Osteoblast (primary cell): ENCODE data around the gene NR2F1-AS1. TPM values are rescaled to one million over a fixed set of nuclear protein-coding genes. Genes with fewer than 3 reads are reported as not detected.
A peak's percentile ranks its signal among the peaks of the same experiment; 100 is the strongest.

ENCODE experiments used
- DNase-seq: peaks from one replicate; pipeline ENCODE4 v3.0.0; 2011; ENCODE audit warnings: low spot score, mixed read lengths; ENCODE audit not compliant: insufficient read length; ENCODE audit errors: missing footprints
- H2AFZ ChIP-seq: 2 replicates; pipeline ENCODE4 v1.6.0; 2011; ENCODE audit warnings: mild to moderate bottlenecking, low read length
- H3K27ac ChIP-seq: 2 replicates; pipeline ENCODE4 v1.5.1; 2011; ENCODE audit warnings: mild to moderate bottlenecking, low read depth, low read length, moderate library complexity
- H3K27me3 ChIP-seq: 2 replicates; pipeline ENCODE4 v1.6.0; 2012; ENCODE audit warnings: mild to moderate bottlenecking, control low read depth, inconsistent platforms, low read length, moderate library complexity; ENCODE audit not compliant: insufficient read depth
- H3K36me3 ChIP-seq: 2 replicates; pipeline ENCODE4 v1.5.1; 2011; ENCODE audit warnings: mild to moderate bottlenecking, low read length, control low read depth, moderate library complexity; ENCODE audit not compliant: insufficient read depth
- H3K4me1 ChIP-seq: 2 replicates; pipeline ENCODE4 v1.5.1; 2011; ENCODE audit warnings: mild to moderate bottlenecking, low read length, control low read depth, moderate library complexity; ENCODE audit not compliant: insufficient read depth
- H3K4me2 ChIP-seq: 2 replicates; pipeline ENCODE4 v1.6.0; 2011; ENCODE audit warnings: mild to moderate bottlenecking, low read length; ENCODE audit not compliant: insufficient read depth
- H3K4me3 ChIP-seq: fragments of 200-600 bp; sonication (generic); 3 replicates; pipeline ENCODE4 v1.5.1; 2012; ENCODE audit warnings: mild to moderate bottlenecking, low read length, inconsistent platforms; ENCODE audit not compliant: insufficient read depth
- H3K79me2 ChIP-seq: 2 replicates; pipeline ENCODE4 v1.6.0; 2012; ENCODE audit warnings: mild to moderate bottlenecking, low read length, control low read depth, inconsistent platforms; ENCODE audit not compliant: insufficient read depth
- H3K9me3 ChIP-seq: 2 replicates; pipeline ENCODE4 v1.5.1; 2011; ENCODE audit warnings: low read depth, low read length, control low read depth
- H4K20me1 ChIP-seq: 2 replicates; pipeline ENCODE4 v1.6.0; 2012; ENCODE audit warnings: mild to moderate bottlenecking, low read length, control low read depth; ENCODE audit not compliant: insufficient read depth
- CTCF ChIP-seq: IDR thresholded peaks from 2 replicates; pipeline ENCODE4 v1.5.1; 2011; ENCODE audit warnings: mild to moderate bottlenecking, low read depth, low read length, moderate library complexity; ENCODE audit errors: extremely low read depth
- total RNA-seq: library from RNA; depleted of rRNA; stranded (reverse); fragments of >200 nt; gene quantifications from 2 replicates; pipeline ENCODE4 v1.2.3, GENCODE V29; 2012

Gene NR2F1-AS1
- total RNA-seq, 1 donor: 15.9 TPM

DNA sequence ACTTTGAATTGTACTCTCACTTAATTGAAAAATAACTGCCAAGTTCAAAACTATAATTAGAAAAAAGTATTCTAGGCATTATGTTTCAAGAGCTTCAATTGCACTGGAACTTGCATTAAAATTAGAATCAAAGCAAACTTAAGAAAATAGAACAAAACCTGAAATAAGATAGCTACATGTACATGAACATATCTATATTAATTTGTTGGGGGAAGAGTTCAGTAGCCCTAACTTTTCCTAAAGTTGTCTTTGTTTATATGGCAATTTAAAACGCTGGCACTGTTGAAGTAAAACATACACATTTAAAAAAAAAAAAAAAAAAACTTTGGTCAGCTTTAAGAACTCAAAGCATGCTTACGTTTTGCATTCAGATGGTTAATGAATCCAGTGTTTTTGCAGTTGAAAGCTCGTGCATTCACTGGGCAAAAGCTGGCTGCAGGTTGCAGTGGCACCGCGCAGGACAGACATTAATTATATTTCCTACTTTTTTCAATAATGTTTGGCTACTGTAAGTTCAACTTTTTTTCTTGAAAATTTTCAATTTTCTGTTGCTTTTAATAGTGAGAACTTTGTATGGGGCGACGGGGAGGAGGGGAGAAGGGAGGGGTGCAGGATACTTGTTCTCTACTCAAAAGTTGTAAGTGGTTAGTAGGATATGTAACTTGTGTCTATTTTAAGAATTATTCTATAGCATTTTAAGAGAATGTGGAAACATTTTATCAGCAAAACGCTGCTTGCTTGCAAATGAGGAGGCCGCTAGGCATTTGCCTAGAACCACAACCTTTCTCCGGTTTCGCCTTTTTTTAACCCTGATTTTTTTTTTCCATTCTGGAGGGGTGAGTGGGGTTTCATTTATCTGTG, 5.9 kb upstream of the NR2F1-AS1 start:
- no peak overlapping the region for H2AFZ ChIP-seq
- no peaks in the 10 kb centered on the region for H3K9me3 ChIP-seq
- H3K79me2 ChIP-seq: peaks cover 77% of the 10 kb centered on the region
- H4K20me1 ChIP-seq: peaks cover 13% of the 10 kb centered on the region
- H3K27ac ChIP-seq: no peak overlapping the region
- TF ChIP-seq CTCF: no peak
- no peaks in the 10 kb centered on the region for H3K27me3 ChIP-seq
- H3K36me3 ChIP-seq: peaks cover 12% of the 10 kb centered on the region
- H3K4me2 ChIP-seq: peak overlapping the region; percentile 96
- peak overlapping the region; percentile 94 for H3K4me3 ChIP-seq
- no peak for DNase-seq
- peaks cover 11% of the 10 kb centered on the region for H3K4me1 ChIP-seq

DNA sequence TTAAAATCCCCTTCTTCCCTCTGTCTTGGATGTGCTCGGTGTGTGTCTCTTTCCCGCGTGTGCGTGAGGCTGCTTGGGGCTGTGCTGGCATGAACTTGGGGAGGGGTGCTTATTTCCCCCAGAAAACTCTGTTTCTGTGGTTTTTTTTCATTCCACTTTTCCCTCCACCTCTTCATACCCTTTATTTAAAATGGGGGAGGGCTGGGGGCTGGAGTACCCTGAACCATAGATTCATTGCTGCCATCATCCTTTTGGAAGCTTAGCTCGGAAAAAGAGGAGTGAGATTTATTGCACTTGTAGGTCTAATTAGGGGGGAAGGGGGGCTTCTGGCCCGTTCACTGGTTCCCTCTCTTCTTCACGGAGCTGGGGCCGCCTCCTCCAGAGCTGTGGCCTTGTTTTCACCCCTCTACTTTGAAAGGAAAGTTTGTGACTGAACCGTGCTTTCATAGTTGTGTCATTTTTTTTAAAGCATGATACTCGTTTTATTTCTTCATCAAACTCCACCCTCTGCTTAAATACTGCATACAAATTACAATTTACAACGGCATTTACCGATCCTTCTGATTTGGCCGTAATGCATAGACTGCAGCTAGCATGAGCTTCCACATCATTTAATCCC, 4.9 kb upstream of the NR2F1-AS1 start:
- Histone ChIP-seq H3K36me3 (peaks cover 12% of the 10 kb centered on the region), H3K27ac (peak overlapping the region; percentile 58), H3K4me3 (peak overlapping the region; percentile 94), H3K4me2 (peak overlapping the region; percentile 96), H3K27me3 (no peaks in the 10 kb centered on the region), H3K79me2 (peaks cover 69% of the 10 kb centered on the region), H2AFZ (peak overlapping the region; percentile 76), H4K20me1 (peaks cover 10% of the 10 kb centered on the region), H3K4me1 (peaks cover 11% of the 10 kb centered on the region), H3K9me3 (no peaks in the 10 kb centered on the region)
- TF ChIP-seq CTCF: no peak
- peak; percentile 87 for DNase-seq

DNA sequence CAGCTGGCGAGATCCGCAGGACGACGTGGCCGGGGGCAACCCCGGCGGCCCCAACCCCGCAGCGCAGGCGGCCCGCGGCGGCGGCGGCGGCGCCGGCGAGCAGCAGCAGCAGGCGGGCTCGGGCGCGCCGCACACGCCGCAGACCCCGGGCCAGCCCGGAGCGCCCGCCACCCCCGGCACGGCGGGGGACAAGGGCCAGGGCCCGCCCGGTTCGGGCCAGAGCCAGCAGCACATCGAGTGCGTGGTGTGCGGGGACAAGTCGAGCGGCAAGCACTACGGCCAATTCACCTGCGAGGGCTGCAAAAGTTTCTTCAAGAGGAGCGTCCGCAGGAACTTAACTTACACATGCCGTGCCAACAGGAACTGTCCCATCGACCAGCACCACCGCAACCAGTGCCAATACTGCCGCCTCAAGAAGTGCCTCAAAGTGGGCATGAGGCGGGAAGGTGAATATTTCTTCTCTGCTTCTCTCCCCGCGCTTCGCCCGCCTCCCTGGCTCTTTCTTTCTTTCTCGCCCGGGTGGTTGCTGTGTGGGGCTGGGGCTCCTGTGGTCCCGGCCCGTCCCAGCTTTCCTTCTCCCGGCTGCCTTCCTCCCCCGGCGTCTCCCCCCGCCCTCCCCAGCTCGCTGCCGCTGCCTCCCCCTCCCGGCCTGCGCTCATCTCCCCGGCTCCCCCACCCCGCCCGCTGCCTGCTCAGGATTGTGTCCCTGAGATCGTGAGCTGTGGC, 4.2 kb upstream of the NR2F1-AS1 start:
- TF ChIP-seq CTCF: no peak
- H4K20me1 ChIP-seq: peaks cover 10% of the 10 kb centered on the region
- peaks cover 12% of the 10 kb centered on the region for H3K36me3 ChIP-seq
- H3K4me1 ChIP-seq: peaks cover 11% of the 10 kb centered on the region
- H2AFZ ChIP-seq: peak overlapping the region; percentile 76
- peak overlapping the region; percentile 96 for H3K4me2 ChIP-seq
- no peaks in the 10 kb centered on the region for H3K27me3 ChIP-seq
- no peaks in the 10 kb centered on the region for H3K9me3 ChIP-seq
- peaks cover 70% of the 10 kb centered on the region for H3K79me2 ChIP-seq
- H3K27ac ChIP-seq: peak overlapping the region; percentile 58
- peak; percentile 96 for DNase-seq
- peak overlapping the region; percentile 94 for H3K4me3 ChIP-seq
